Endometrial microvascular endothelial cells (primary cell): ENCODE measurements around the gene IPO9. TPM values are rescaled to one million over a fixed set of nuclear protein-coding genes. Genes with fewer than 3 reads are reported as not detected.

Source experiments
- in situ Hi-C: cut with HindIII; loops from 2 replicates; pipeline ENCODE4 v1.10.0; 2017; ENCODE audit warnings: low sequenced_read_pairs, low pct_unique_long_range_greater_than_20kb; ENCODE audit errors: inconsistent ontology term
- total RNA-seq: library from RNA; depleted of rRNA; stranded (reverse); fragments of >200 nt; gene quantifications from one replicate; pipeline ENCODE4 v1.2.3, GENCODE V29; 2015; ENCODE audit errors: inconsistent ontology term

Gene IPO9
- total RNA-seq, 1 donor from 2014 or later, result 31.1 TPM

DNA sequence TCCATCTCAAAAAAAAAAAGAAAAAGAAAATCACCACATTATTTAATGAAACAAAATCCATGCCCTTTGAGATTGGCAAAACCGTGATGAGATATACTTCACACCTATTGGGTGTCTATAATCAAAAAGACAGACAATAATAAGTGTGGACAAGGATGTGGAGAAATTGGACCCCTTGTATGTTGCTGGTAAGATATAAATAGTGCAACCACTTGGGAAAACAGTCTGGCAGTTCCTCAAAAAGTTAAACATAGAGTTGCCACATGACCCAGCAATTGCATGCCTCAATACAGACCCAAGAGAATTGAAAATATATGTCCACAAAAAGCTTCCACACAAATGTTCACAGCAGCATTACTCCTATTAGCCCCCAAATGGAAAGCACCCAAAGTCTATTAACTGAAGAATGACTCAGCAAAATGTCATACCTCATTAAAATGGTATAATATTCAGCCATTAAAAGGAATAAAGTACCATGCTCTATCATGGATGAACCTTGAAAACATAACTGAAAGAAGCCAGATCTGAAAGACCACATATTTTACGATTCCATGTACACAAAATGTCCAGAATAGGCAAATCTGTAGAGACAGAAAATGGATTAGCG, 93.1 kb downstream of the IPO9 start:
- in situ Hi-C loops, result no loop called here

DNA sequence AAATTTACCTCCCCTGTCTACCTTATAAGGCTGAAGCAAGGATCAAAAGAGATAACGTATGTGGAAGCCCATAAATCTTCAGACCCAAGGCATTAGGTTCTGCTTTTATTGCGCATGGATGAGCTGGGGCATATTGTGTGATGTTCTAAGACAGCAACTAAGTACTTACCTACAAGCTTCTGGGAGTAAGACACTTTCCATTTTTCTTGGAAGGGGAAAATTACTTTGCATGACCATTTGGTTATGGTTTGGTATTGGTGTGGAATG, 96.3 kb downstream of the IPO9 start:
- in situ Hi-C loops, result no loop called here

GRCh38 chr1:201925981-201926645, 97.2 kb downstream of the IPO9 start:
- in situ Hi-C loops, result no loop called here

GRCh38 chr1:201928266-201928665, 99.3 kb downstream of the IPO9 start:
- in situ Hi-C loops, result no loop called here

- in situ Hi-C loops, result no loop called here
Observed at GRCh38 chr1:201930137-201930536, 101.2 kb downstream of the IPO9 start.

GRCh38 chr1:201930803-201931202, 101.8 kb downstream of the IPO9 start:
- in situ Hi-C loops, result no loop called here

Other genes with a start within 250 kb of the IPO9 start
- gene SHISA4, start 59.7 kb downstream of the IPO9 start, total RNA-seq, result 33.5 TPM
- gene LMOD1, start 117.4 kb downstream of the IPO9 start, total RNA-seq, result 0.19 TPM
- gene TIMM17A, start 126.3 kb downstream of the IPO9 start, total RNA-seq, result 84.6 TPM
- gene RNPEP, start 153.5 kb downstream of the IPO9 start, total RNA-seq, result 90.5 TPM
- gene ELF3, start 181.4 kb downstream of the IPO9 start, total RNA-seq, result not detected